ENCODE measurements around the gene CYSTM1.

CYSTM1 gene

DNA sequence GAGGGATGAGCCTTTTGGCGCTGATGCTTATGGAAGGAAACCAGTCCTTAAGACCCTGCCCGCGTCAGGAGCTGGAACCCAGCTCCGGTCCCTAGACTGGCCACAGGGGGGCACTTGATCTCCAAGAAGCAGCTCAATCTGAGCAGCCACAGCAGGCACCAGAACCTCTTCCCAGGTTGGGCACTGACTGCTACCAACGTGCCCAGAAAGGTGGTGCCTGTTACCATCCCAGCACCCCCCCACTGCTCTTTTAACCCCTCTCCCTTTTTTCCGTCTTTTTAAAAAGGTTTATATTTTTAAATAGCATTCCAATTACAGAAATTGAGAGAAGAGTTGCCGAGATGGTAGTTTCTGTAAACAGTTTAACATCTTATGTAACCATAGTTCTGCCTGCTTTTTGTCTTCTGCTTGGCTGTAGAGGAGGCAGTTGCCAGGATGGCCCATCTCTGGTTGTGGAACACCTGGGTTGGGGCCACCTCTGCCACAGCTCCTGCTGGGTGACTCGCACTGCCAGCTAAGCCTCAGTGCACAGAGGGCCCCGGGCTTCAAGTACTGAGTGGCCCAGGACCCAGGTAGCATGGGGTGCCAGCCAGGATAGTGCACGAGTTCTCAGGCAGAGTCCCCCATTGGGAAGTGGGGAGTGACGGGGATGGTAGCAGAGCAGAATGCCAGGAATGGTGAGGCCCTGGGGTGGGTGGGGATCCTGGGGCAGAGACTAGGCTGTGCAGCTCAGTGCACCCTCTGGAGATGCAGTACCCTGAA is 65.1 kb downstream of the CYSTM1 start:
- H3K4me1 Mint-ChIP-seq (ENCODE audit: low read depth): peaks cover 9% of the 10 kb centered on the region
- H3K9me3 Mint-ChIP-seq (ENCODE audit: low read depth): no peaks in the 10 kb centered on the region
- no peaks in the 10 kb centered on the region for H3K36me3 Mint-ChIP-seq
- no peak overlapping the region for H3K27ac Mint-ChIP-seq
- H3K4me3 Mint-ChIP-seq: no peak overlapping the region
- no peaks in the 10 kb centered on the region for H3K27me3 Mint-ChIP-seq

DNA sequence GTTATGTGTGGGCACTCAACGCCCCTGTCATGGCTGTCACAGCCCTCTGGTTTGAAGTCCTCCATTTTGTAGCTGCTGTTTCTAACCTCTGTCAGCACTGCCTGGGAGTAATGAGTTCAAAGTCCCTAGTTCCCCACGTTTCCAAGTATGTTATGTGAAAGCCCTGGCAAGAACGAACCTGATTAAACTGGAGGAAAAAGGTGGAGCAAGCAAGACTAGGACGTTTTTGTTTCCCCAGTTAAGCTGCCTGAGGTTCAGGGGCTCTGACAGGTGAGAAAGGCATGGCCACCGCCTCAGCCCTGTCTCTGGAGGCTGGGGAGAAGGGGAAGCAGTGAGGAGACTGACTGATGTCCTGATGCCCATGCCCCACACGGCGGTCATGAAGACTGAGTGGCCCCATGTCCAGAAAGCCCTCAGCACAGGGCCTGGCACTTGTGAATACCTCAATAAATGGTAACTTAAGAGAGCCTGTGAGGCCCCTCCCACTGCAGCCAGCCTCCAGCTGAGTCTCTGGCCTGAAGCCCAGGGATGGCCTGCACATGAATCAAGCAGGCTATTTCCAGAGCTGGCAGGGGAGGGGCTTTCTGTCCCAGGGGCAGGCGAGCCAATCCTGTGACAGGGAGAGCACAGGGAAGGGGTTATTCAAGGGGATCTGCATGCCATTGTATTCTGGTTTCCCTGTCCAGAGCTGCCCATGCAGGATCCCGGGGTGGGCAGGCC is 66.2 kb downstream of the CYSTM1 start:
- H3K27ac Mint-ChIP-seq: no peak overlapping the region
- H3K4me3 Mint-ChIP-seq: no peak overlapping the region
- H3K27me3 Mint-ChIP-seq: no peaks in the 10 kb centered on the region
- H3K9me3 Mint-ChIP-seq (ENCODE audit: low read depth): no peaks in the 10 kb centered on the region
- peaks cover 12% of the 10 kb centered on the region for H3K4me1 Mint-ChIP-seq (ENCODE audit: low read depth)
- no peaks in the 10 kb centered on the region for H3K36me3 Mint-ChIP-seq

DNA sequence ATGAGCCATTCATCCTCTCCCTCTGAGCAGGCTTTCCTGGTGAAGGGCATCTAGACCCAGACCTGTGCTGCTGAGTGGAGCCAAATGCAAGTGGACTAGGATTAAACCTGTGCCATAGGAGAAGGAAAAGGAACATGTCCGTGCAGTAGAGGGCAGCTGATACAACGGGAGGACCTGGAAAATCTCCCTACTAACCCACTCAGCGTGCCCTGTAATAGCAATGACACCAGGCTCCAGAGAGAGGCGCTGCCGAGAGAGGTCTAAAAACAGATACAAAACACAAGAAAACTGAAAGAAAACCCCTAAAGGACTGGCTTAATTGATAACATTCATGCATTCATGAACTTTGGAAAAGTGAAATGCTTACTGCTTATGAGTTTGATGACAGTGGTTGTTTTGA is 67.1 kb downstream of the CYSTM1 start:
- no peak overlapping the region for H3K4me3 Mint-ChIP-seq
- H3K27ac Mint-ChIP-seq: no peak overlapping the region
- H3K9me3 Mint-ChIP-seq (ENCODE audit: low read depth): no peaks in the 10 kb centered on the region
- no peaks in the 10 kb centered on the region for H3K36me3 Mint-ChIP-seq
- no peaks in the 10 kb centered on the region for H3K27me3 Mint-ChIP-seq
- H3K4me1 Mint-ChIP-seq (ENCODE audit: low read depth): peaks cover 12% of the 10 kb centered on the region

DNA sequence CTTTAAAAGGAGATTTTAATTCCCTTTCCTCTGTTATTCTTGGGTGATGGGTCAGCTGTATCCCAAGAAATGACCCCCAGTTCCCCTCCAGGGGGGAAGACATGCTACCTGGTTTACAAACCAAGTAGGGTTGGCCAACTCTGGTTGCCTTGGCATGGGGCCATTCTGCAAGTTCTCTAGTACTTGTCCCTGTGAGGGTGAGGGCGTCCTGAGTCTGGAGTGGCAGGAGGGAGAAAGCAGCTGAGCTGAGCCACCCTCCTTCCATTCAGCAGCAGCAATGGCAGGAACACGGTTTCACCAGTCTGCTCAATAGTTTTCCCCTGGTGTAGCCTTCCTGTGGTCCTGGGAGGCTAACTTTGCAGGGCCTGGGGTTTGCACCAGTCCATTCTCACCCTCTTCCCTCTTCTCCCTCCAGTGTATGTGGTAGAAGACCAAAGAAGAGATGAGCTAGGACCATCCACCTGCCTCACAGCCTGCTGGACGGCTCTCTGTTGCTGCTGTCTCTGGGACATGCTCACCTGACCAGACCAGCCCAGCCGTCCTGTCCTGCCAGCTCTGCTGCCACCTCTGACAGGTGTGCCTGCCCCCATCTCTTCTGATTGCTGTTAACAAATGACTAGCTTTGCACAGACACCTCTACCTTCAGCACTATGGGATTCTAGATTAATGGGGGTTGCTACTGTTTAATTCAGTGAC is 68.0 kb downstream of the CYSTM1 start:
- H3K27ac Mint-ChIP-seq: no peak overlapping the region
- no peaks in the 10 kb centered on the region for H3K36me3 Mint-ChIP-seq
- H3K27me3 Mint-ChIP-seq: no peaks in the 10 kb centered on the region
- H3K4me3 Mint-ChIP-seq: no peak overlapping the region
- H3K9me3 Mint-ChIP-seq (ENCODE audit: low read depth): no peaks in the 10 kb centered on the region
- H3K4me1 Mint-ChIP-seq (ENCODE audit: low read depth): peaks cover 12% of the 10 kb centered on the region

DNA sequence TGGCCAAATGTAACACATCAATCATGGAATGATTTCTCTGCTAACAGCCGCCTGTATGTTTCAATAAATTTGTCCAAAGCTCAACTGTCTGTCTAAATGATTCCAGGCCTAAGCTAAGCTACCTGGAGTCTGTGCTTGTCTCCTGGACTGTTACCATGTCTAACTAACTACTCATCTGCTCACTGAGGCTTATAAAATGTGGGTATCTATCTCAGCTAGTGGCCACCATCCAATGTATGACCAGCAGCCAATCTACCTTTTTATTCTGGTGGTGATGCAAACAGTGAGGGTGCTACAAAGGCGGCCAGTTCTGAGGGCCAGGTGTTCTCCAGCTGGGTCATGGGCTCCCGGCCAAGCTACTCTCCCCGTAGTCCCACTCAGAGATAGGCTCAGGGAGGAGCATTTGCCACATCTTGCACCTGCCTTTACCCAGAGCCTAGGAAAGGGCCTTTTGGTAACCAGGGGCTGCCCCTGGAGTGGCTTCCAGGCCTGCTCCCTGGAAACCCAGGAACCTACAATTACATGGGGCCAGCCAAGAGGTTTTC is 68.8 kb downstream of the CYSTM1 start:
- no peaks in the 10 kb centered on the region for H3K27me3 Mint-ChIP-seq
- H3K36me3 Mint-ChIP-seq: no peaks in the 10 kb centered on the region
- no peak overlapping the region for H3K4me3 Mint-ChIP-seq
- no peak overlapping the region for H3K27ac Mint-ChIP-seq
- no peaks in the 10 kb centered on the region for H3K9me3 Mint-ChIP-seq (ENCODE audit: low read depth)
- H3K4me1 Mint-ChIP-seq (ENCODE audit: low read depth): peaks cover 12% of the 10 kb centered on the region

DNA sequence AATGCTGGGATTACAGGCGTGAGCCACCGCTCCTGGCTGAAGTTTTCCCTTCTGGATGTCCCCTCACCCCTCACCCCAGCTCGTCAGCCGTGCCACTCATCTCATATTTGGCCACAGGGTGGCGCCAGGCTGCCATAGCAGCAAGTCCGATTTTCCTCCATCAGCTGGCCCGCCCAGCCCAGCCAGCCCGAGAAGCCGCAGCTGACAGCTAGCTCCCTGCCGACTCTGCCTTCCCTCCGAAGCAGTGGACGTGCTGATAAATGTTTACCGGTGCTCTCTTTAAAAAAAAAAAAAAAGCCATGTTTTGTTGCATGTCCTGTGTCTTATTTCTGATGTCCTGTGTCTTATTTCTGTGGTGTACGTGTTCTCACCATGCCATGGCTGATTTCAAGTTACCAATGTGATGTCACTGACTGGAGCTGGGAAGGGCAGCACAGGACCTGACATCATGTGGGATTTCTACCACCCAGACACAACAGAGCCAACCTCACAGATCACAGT is 69.6 kb downstream of the CYSTM1 start:
- Mint-ChIP-seq H3K36me3 (no peaks in the 10 kb centered on the region), H3K9me3 (ENCODE audit: low read depth) (no peaks in the 10 kb centered on the region), H3K4me3 (no peak overlapping the region), H3K27me3 (no peaks in the 10 kb centered on the region), H3K4me1 (ENCODE audit: low read depth) (peaks cover 14% of the 10 kb centered on the region), H3K27ac (no peak overlapping the region)

DNA sequence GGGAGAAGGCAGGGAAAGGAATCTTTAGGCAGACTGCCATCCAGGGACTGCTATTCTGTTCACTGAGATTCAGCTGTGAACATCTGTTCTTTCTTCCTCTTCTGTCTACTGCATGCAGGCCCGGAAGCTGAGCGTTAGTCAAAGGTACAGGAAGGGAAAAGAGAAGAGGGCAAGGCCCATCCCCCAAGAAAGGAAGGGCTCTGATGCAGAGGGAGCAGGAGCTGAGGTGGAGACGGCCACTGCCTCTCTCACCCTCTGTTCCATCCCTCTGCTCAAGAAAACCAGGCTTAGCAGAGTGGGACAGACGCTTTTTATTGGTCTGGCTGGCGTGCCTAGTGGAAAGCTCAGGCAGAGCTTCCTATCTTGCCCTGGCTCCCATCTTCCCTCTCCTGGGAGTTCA is 70.4 kb downstream of the CYSTM1 start:
- Mint-ChIP-seq H3K4me1 (ENCODE audit: low read depth) (peaks cover 15% of the 10 kb centered on the region), H3K9me3 (ENCODE audit: low read depth) (no peaks in the 10 kb centered on the region), H3K4me3 (no peak overlapping the region), H3K27me3 (no peaks in the 10 kb centered on the region), H3K36me3 (peaks cover 3% of the 10 kb centered on the region), H3K27ac (no peak overlapping the region)

DNA sequence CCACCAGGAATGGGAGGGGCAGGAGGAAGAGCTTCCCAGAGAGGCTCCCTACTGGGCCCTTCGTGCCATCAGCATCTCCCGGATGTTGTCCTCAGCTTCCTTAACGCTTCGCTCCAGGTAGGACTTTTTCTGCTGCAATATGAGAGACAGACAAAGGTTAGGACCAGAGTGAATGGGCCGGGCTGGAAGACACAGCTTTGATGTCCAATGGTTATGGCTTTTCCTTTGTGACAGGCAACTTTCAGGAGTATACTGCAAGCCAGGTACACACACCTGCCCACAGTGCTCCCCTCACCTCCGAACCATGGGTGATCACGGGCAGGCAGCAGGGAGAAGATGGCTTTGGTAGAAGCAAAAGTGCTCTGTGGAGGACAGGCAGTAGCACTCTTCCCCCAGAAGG is 70.9 kb downstream of the CYSTM1 start:
- peaks cover 19% of the 10 kb centered on the region for H3K4me1 Mint-ChIP-seq (ENCODE audit: low read depth)
- H3K36me3 Mint-ChIP-seq: peaks cover 5% of the 10 kb centered on the region
- no peaks in the 10 kb centered on the region for H3K27me3 Mint-ChIP-seq
- no peak overlapping the region for H3K27ac Mint-ChIP-seq
- H3K9me3 Mint-ChIP-seq (ENCODE audit: low read depth): no peaks in the 10 kb centered on the region
- H3K4me3 Mint-ChIP-seq: no peak overlapping the region

DNA sequence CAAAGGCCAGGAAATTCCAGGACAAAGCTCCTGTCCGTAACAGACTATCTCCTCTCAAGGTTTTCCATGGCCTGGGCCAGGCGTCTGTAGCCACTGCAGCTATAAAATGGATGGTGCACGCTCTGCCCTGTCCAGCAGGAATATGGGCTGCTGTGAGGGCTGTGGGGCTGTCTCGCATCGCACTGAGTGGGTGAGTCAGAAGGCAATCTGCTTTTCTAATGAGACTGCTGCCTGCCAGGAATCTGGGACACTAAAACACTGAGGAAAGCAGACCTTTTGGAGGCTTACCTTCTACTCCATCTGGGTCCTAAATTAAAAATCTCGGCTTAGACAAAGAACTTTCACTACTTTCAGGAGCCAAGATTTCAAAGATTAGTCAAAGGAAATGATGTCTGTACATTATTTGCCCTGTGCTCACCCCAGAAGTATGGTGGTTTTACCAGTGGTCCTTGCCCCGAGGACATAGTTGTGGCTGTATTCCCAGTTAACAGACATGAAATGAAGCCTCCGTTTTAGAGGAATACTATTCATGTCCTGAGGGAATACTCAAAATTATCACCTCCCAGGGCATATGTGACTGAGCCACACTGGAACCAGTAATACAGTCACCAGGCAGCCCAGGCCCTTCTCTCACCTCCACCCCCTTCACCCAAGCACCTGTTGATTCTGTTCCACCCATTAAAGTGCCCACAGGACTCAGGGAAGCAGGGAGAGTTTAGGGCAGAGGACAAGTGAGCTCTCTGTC is 71.6 kb downstream of the CYSTM1 start:
- Mint-ChIP-seq H3K4me3 (no peak overlapping the region), H3K27me3 (no peaks in the 10 kb centered on the region), H3K9me3 (ENCODE audit: low read depth) (no peaks in the 10 kb centered on the region), H3K36me3 (peaks cover 5% of the 10 kb centered on the region), H3K4me1 (ENCODE audit: low read depth) (peaks cover 23% of the 10 kb centered on the region), H3K27ac (no peak overlapping the region)

DNA sequence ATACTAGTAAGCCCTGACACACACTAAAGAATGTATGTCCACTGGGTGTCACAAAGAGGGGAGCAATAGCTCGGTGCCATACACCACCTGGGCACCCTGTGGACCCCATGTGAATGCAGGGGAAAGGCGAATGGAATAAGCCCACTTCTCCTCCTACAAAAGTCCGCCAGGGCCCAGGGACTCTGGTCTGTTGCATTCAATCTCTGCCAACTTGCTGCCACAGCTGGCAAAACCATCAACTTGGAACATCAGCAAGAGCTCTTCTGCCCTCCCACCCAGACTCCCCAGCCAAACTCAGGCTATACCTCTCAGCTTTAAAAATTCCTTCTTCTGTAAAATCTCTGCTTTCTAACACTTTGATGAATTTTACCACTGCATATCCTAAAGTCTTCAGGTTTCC is 73.4 kb downstream of the CYSTM1 start:
- Mint-ChIP-seq H3K36me3 (peaks cover 5% of the 10 kb centered on the region), H3K27ac (no peak overlapping the region), H3K9me3 (ENCODE audit: low read depth) (no peaks in the 10 kb centered on the region), H3K4me3 (no peak overlapping the region), H3K4me1 (ENCODE audit: low read depth) (peaks cover 36% of the 10 kb centered on the region), H3K27me3 (no peaks in the 10 kb centered on the region)

DNA sequence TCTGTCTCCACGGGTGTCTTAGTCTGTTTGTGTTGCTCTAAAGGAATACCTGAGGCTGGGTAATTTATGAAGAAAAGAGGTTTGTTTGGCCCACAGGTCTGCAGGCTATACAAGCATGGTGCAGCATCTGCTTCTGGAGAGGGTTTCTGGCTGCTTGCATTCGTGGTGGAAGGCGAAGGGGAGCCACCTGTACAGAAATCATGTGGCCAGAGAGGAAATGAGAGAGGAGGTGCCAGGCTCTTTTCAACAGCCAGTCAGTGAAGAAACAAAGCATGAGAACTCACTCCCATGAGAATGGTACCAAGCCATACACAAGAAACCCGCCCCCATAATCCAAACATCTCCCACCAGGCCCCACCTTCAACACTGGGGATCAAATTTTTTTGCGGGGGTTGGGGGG is 74.5 kb downstream of the CYSTM1 start:
- Mint-ChIP-seq H3K9me3 (ENCODE audit: low read depth) (no peaks in the 10 kb centered on the region), H3K27me3 (no peaks in the 10 kb centered on the region), H3K4me1 (ENCODE audit: low read depth) (peaks cover 34% of the 10 kb centered on the region), H3K4me3 (no peak overlapping the region), H3K36me3 (peaks cover 5% of the 10 kb centered on the region), H3K27ac (no peak overlapping the region)

DNA sequence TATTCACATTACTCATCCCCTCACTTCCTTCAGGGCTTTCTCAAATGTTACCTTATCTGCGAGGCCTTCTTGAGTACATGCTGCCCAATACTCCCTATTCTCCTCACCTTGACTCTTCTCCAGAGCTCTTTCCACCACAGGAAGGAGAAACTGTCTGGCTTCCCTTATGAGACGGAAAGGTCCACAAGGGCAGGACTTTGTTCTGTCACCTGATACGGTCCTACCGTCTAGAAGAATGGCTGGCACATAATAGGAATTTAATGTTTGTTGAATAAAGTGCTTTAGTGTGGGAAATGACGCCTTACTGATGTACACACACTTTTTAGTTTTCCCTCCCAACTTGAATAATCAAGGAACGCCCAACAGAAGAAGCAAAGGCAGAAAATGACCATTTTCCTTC is 75.4 kb downstream of the CYSTM1 start:
- Mint-ChIP-seq H3K27ac (no peak overlapping the region), H3K27me3 (no peaks in the 10 kb centered on the region), H3K4me3 (no peak overlapping the region), H3K36me3 (peaks cover 5% of the 10 kb centered on the region), H3K9me3 (ENCODE audit: low read depth) (no peaks in the 10 kb centered on the region), H3K4me1 (ENCODE audit: low read depth) (peaks cover 28% of the 10 kb centered on the region)

DNA sequence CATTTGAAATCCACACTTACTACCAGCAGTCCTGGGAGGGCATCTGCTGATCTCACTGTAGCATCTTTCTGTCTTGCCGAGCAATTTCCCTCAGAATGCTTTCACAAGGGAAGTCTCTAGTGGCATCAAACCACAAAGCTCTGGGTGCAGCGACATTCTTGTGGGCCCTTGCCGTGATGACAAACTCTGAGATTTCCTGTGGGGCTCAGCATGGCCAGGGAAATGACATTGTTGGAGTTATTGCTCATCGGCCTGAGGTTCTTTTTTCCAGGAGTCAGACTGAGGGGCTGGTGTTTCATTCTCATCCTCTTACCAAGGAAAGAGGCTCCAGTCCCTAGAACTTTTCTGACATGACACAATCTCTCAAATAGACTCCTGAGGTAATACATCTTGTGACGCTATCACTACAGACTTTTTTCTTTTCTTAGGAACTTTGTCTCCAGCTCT is 76.6 kb downstream of the CYSTM1 start:
- H3K27me3 Mint-ChIP-seq: no peaks in the 10 kb centered on the region
- peaks cover 5% of the 10 kb centered on the region for H3K36me3 Mint-ChIP-seq
- H3K27ac Mint-ChIP-seq: peak overlapping the region; percentile 78
- H3K4me3 Mint-ChIP-seq: no peak overlapping the region
- H3K4me1 Mint-ChIP-seq (ENCODE audit: low read depth): peaks cover 27% of the 10 kb centered on the region
- H3K9me3 Mint-ChIP-seq (ENCODE audit: low read depth): no peaks in the 10 kb centered on the region

DNA sequence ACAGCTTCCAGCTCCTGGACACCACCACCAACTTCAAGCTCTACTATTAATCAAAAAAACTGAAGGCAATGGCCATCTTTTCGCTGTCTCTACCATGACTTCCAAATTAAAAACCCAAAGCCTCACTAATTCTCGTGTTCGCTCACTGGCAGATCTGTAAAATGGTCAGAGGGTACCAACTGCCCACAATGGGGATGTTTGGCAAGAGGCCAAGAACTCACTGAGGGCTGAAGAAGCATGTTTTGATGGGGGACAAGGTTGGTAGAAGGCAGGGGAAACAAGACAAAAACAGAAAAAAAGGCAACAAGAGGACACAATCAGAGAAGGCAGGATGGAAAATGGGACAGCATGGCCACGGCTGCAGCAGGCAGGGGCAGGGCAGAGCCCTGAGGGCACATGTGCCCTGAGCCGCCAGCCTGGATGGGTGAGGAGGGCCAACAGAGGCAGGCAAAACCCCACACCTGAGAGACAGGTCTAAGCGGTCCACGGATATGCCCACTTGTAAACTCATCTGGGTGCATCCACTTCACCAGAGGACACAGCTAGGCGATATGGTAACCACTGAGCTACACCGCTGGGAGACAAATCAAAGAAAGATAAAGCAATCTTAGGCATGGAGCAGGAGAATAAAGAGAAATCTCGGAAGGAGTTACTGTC is 77.6 kb downstream of the CYSTM1 start:
- H3K27me3 Mint-ChIP-seq: no peaks in the 10 kb centered on the region
- no peak overlapping the region for H3K4me3 Mint-ChIP-seq
- no peaks in the 10 kb centered on the region for H3K9me3 Mint-ChIP-seq (ENCODE audit: low read depth)
- peaks cover 31% of the 10 kb centered on the region for H3K4me1 Mint-ChIP-seq (ENCODE audit: low read depth)
- H3K27ac Mint-ChIP-seq: peak overlapping the region; percentile 78
- peaks cover 7% of the 10 kb centered on the region for H3K36me3 Mint-ChIP-seq
